HG03432 (cell line): Measurements from ENCODE around the gene FAM53B.
"Not testable (repeated sequence)": the region's sequence is repeated elsewhere in the genome, so short reads cannot be mapped to it uniquely, and the experiment has no call there.

Source experiments
- ATAC-seq: cut with Tn5 transposase; IDR thresholded peaks from one replicate; pipeline ENCODE4 v1.9.1; 2021; ENCODE audit warnings: mild to moderate bottlenecking, moderate library complexity; ENCODE audit not compliant: unreplicated experiment

Gene FAM53B

GRCh38 chr10:124589491-124590041, 154.6 kb downstream of the FAM53B start:
- no peak for ATAC-seq

GRCh38 chr10:124588736-124589490, 155.3 kb downstream of the FAM53B start:
- ATAC-seq: no peak

- not testable (repeated sequence) for ATAC-seq
Observed at GRCh38 chr10:124588341-124588735, 155.8 kb downstream of the FAM53B start.

- no peak for ATAC-seq
Observed at GRCh38 chr10:124587811-124588211, 156.4 kb downstream of the FAM53B start.

GRCh38 chr10:124586142-124586541, 158.0 kb downstream of the FAM53B start:
- ATAC-seq: no peak

GRCh38 chr10:124579011-124579399, 165.2 kb downstream of the FAM53B start:
- no peak for ATAC-seq

- no peak for ATAC-seq
Observed at GRCh38 chr10:124578231-124579010, 165.8 kb downstream of the FAM53B start.

GRCh38 chr10:124577651-124578050, 166.5 kb downstream of the FAM53B start:
- no peak for ATAC-seq

GRCh38 chr10:124576526-124577420, 167.4 kb downstream of the FAM53B start:
- ATAC-seq: no peak

GRCh38 chr10:124575107-124576035, 168.8 kb downstream of the FAM53B start:
- ATAC-seq: no peak

- no peak for ATAC-seq
Observed at GRCh38 chr10:124574456-124575070, 169.6 kb downstream of the FAM53B start.

- ATAC-seq: no peak
Observed at GRCh38 chr10:124573726-124574455, 170.3 kb downstream of the FAM53B start.

GRCh38 chr10:124572751-124573150, 171.4 kb downstream of the FAM53B start:
- no peak for ATAC-seq

- no peak for ATAC-seq
Observed at GRCh38 chr10:124570646-124571045, 173.5 kb downstream of the FAM53B start.

- no peak for ATAC-seq
Observed at GRCh38 chr10:124569623-124570470, 174.3 kb downstream of the FAM53B start.
